Bronchial epithelial cell (primary cell): ENCODE data around the gene ZNF784. TPM values are rescaled to one million over a fixed set of nuclear protein-coding genes. Genes with fewer than 3 reads are reported as not detected.

Source experiments
- DNase-seq: peaks from one replicate; pipeline ENCODE4 v3.0.0-alpha.2; 2010; ENCODE audit warnings: low read depth
- FAIRE-seq: peaks from 2 replicates; lab custom pipeline; 2011; peaks lifted over from hg19 to GRCh38; lab: Jason Lieb, UNC
- H3K27me3 ChIP-seq: 2 replicates; pipeline ENCODE4 v1.5.1; 2011; ENCODE audit warnings: low read length; ENCODE audit not compliant: control insufficient read depth, insufficient read depth
- H3K36me3 ChIP-seq: 2 replicates; pipeline ENCODE4 v1.5.1; 2011; ENCODE audit warnings: low read length; ENCODE audit not compliant: control insufficient read depth, insufficient read depth
- H3K4me3 ChIP-seq: 2 replicates; pipeline ENCODE4 v1.5.1; 2011; ENCODE audit warnings: mild to moderate bottlenecking, low read depth, low read length, control low read depth
- CTCF ChIP-seq: IDR thresholded peaks from 2 replicates; pipeline ENCODE4 v1.5.1; 2011; ENCODE audit warnings: mild to moderate bottlenecking, moderate library complexity, low read length, control low read depth, inconsistent platforms; ENCODE audit not compliant: insufficient read depth, severe bottlenecking
- total RNA-seq: library from RNA; depleted of rRNA; stranded (reverse); fragments of >200 nt; gene quantifications from 2 replicates; pipeline ENCODE4 v1.2.1, GENCODE V29; 2014

Gene ZNF784
- total RNA-seq, 1 donor from 2014 or later, result 5.0 TPM

GRCh38 chr19:55613930-55614710 lies 10.2 kb downstream of the ZNF784 start:
- no peaks in the 10 kb centered on the region for H3K27me3 ChIP-seq
- DNase-seq, result no peak
- peaks cover 15% of the 10 kb centered on the region for H3K36me3 ChIP-seq
- FAIRE-seq, result no peak
- TF ChIP-seq CTCF, result no peak
- H3K4me3 ChIP-seq, result no peak overlapping the region

- Histone ChIP-seq H3K4me3 (no peak overlapping the region), H3K27me3 (no peaks in the 10 kb centered on the region), H3K36me3 (peaks cover 15% of the 10 kb centered on the region)
- DNase-seq (no peak), FAIRE-seq (no peak)
- no peak for TF ChIP-seq CTCF
Observed at GRCh38 chr19:55613396-55613795, 11.0 kb downstream of the ZNF784 start.

- H3K27me3 ChIP-seq, result no peaks in the 10 kb centered on the region
- H3K4me3 ChIP-seq, result no peak overlapping the region
- no peak for TF ChIP-seq CTCF
- H3K36me3 ChIP-seq, result peaks cover 11% of the 10 kb centered on the region
- FAIRE-seq, result no peak
- no peak for DNase-seq
Observed at GRCh38 chr19:55611983-55612645, 12.3 kb downstream of the ZNF784 start.

GRCh38 chr19:55611300-55611982 lies 12.9 kb downstream of the ZNF784 start:
- H3K36me3 ChIP-seq, result peaks cover 12% of the 10 kb centered on the region
- no peak for TF ChIP-seq CTCF
- H3K4me3 ChIP-seq, result no peak overlapping the region
- no peaks in the 10 kb centered on the region for H3K27me3 ChIP-seq
- FAIRE-seq (no peak), DNase-seq (no peak)

GRCh38 chr19:55609326-55609725 lies 15.0 kb downstream of the ZNF784 start:
- H3K36me3 ChIP-seq, result peaks cover 10% of the 10 kb centered on the region
- no peak for FAIRE-seq

More at GRCh38 chr19:55609326-55609725, 15.0 kb downstream of the ZNF784 start:
- Histone ChIP-seq H3K27me3 (no peaks in the 10 kb centered on the region), H3K4me3 (no peak overlapping the region)
- no peak for DNase-seq
- TF ChIP-seq CTCF, result no peak
